ENCODE results near the gene PER1. TPM values are rescaled to one million over a fixed set of nuclear protein-coding genes. Genes with fewer than 3 reads are reported as not detected.
A peak's percentile ranks its signal among the peaks of the same experiment; 100 is the strongest.

PER1 gene
- total and polyA plus RNA-seq, 2 of the 13 experiments (the other 11 are each of a cell fraction or from before 2014, with no cell fraction given): 2.6 to 3.6 TPM

GRCh38 chr17:8186787-8187516 is 34.7 kb upstream of the PER1 start (continued):
- TF ChIP-seq TEAD3 (CRISPR knock-in tag; optimal IDR thresholded peaks at IDR 0.05; ENCODE audit: borderline replicate concordance) (no peak), ZSCAN22 (CRISPR knock-in tag; IDR thresholded peaks at IDR 0.05) (no peak), KDM2A (CRISPR knock-in tag; IDR thresholded peaks at IDR 0.05; ENCODE audit: borderline replicate concordance, low read depth) (peak; percentile 50; the same call in 1 of the 2 replicates), DR1 (CRISPR knock-in tag; IDR thresholded peaks at IDR 0.05) (no peak; the same call in 1 of the 2 replicates), MYC (CRISPR knock-in tag; IDR thresholded peaks at IDR 0.05; ENCODE audit: borderline replicate concordance) (peak; percentile 52; the same call in 1 of the 2 replicates), ZNF30 (CRISPR knock-in tag; IDR thresholded peaks at IDR 0.05) (no peak), SP2 (CRISPR knock-in tag; IDR thresholded peaks at IDR 0.05) (no peak), PHF21A (CRISPR knock-in tag; IDR thresholded peaks at IDR 0.05) (0 out of 2 replicates have a peak, but pooled peaks have one; percentile 23), ZGPAT (CRISPR knock-in tag; IDR thresholded peaks at IDR 0.05) (peak; percentile 54; the same call in 1 of the 2 replicates), ZFP1 (CRISPR knock-in tag; IDR thresholded peaks at IDR 0.05) (peak; percentile 50; the same call in 1 of the 2 replicates), ARID3A (IDR thresholded peaks at IDR 0.05; ENCODE audit: low read depth, low read length) (no peak), KMT2A (CRISPR knock-in tag; IDR thresholded peaks at IDR 0.05) (no peak; the same call in none of the 2 replicates), HOXA5 (CRISPR knock-in tag; IDR thresholded peaks at IDR 0.05) (peak; percentile 39; the same call in 1 of the 2 replicates), HMG20B (CRISPR knock-in tag; conservative IDR thresholded peaks at IDR 0.05) (no peak), RXRB (CRISPR knock-in tag; IDR thresholded peaks at IDR 0.05; ENCODE audit: borderline replicate concordance) (no peak), ZNF530 (CRISPR knock-in tag; IDR thresholded peaks at IDR 0.05; ENCODE audit: low read depth) (no peak), LBX2 (CRISPR knock-in tag; IDR thresholded peaks at IDR 0.05; ENCODE audit: borderline replicate concordance) (0 out of 2 replicates have a peak, but pooled peaks have one; percentile 58), FOXA3 (CRISPR knock-in tag; IDR thresholded peaks at IDR 0.05) (no peak), TEAD2 (CRISPR knock-in tag; IDR thresholded peaks at IDR 0.05) (no peak), ZNF263 (CRISPR knock-in tag; IDR thresholded peaks at IDR 0.05) (no peak; the same call in 1 of the 2 replicates), ZNF792 (CRISPR knock-in tag; IDR thresholded peaks at IDR 0.05) (peak; percentile 30; the same call in 1 of the 2 replicates), ZNF558 (CRISPR knock-in tag; IDR thresholded peaks at IDR 0.05; ENCODE audit: borderline replicate concordance) (no peak)
- TF ChIP-seq, protein P1, sequence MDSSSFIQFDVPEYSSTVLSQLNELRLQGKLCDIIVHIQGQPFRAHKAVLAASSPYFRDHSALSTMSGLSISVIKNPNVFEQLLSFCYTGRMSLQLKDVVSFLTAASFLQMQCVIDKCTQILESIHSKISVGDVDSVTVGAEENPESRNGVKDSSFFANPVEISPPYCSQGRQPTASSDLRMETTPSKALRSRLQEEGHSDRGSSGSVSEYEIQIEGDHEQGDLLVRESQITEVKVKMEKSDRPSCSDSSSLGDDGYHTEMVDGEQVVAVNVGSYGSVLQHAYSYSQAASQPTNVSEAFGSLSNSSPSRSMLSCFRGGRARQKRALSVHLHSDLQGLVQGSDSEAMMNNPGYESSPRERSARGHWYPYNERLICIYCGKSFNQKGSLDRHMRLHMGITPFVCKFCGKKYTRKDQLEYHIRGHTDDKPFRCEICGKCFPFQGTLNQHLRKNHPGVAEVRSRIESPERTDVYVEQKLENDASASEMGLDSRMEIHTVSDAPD (CRISPR knock-in tag; IDR thresholded peaks at IDR 0.05): no peak

Data from HepG2 (cell line).